Activated naive CD8-positive, alpha-beta T cell treated with anti-CD3 and anti-CD28 coated beads, Interleukin-2, amount 10 ng/mL, durations not matched to agents 7 days and 5 days (primary cell): ENCODE measurements around the gene PTGES. TPM values are rescaled to one million over a fixed set of nuclear protein-coding genes. Genes with fewer than 3 reads are reported as not detected.
"Not testable (repeated sequence)": the region's sequence is repeated elsewhere in the genome, so short reads cannot be mapped to it uniquely, and the experiment has no call there.

ENCODE experiments used
- ATAC-seq: fragments of 150-1000 bp; cut with Tn5 transposase; one replicate; pipeline ENCODE4 v1.10.0; 2021; ENCODE audit warnings: low read depth, moderate library complexity
- POLR2A ChIA-PET: fragments of 350-600 bp; sonication (Branson Sonifier 250); formaldehyde crosslinking; loops from one replicate; lab custom pipeline; 2021; ENCODE audit warnings: antibody characterized with exemption; lab: Charles Lee
- DNase-seq: peaks from one replicate; pipeline ENCODE4 v3.0.0; 2021
- H3K27ac Mint-ChIP-seq: one replicate; pipeline ENCODE4 v1.8.0; 2022; ENCODE audit warnings: mild to moderate bottlenecking, mixed read lengths
- H3K27me3 Mint-ChIP-seq: one replicate; pipeline ENCODE4 v1.8.0; 2022; ENCODE audit warnings: mild to moderate bottlenecking, moderate library complexity, mixed read lengths
- H3K36me3 Mint-ChIP-seq: one replicate; pipeline ENCODE4 v1.8.0; 2021; ENCODE audit warnings: mild to moderate bottlenecking, mixed read lengths
- H3K4me1 Mint-ChIP-seq: one replicate; pipeline ENCODE4 v1.8.0; 2021; ENCODE audit warnings: mixed read lengths
- H3K4me3 Mint-ChIP-seq: one replicate; pipeline ENCODE4 v1.8.0; 2022; ENCODE audit warnings: mild to moderate bottlenecking, moderate library complexity, mixed read lengths
- H3K9me3 Mint-ChIP-seq: one replicate; pipeline ENCODE4 v1.8.0; 2021; ENCODE audit warnings: mixed read lengths
- total RNA-seq, 2 experiments: library from RNA; stranded (reverse); gene quantifications; one replicate each; pipeline ENCODE4 v1.2.3, GENCODE V29; 2021

The PTGES gene
- total RNA-seq, 2 experiments from 2014 or later: not detected

DNA sequence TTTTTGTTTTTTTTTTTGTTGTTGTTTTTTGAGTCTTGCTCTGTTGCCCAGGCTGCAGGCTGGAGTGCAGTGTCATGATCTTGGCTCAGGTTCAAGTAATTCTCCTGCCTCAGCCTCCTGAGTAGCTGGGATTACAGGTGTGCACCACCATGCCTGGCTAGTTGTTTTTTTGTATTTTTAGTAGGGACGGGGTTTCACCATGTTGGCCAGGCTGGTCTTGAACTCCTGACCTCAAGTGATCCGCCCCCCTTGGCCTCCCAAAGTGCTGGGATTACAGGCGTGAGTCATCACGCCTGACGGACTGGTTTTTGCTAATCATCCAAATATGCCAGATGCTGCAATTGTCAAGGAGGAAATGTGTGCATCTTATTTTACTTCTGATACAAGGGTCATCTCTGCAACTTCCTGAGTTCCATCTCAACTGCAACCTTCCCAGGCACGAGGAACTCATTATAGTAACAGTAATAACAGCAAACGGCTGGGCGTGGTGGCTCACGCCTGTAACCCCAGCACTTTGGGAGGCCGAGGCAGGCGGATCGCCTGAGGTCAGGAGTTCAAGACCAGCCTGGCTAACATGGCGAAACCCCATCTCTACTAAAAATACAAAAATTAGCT is 9.6 kb upstream of the PTGES start:
- H3K36me3 Mint-ChIP-seq, H3K4me3 Mint-ChIP-seq, H3K27me3 Mint-ChIP-seq, H3K4me1 Mint-ChIP-seq, H3K27ac Mint-ChIP-seq, DNase-seq, ATAC-seq, POLR2A ChIA-PET, H3K9me3 Mint-ChIP-seq: not testable (repeated sequence)

GRCh38 chr9:129761901-129762369 is 9.1 kb upstream of the PTGES start:
- H3K4me1 Mint-ChIP-seq: peaks cover 11% of the 10 kb centered on the region
- no peaks in the 10 kb centered on the region for H3K36me3 Mint-ChIP-seq
- ATAC-seq (no peak), DNase-seq (no peak)
- peaks cover 4% of the 10 kb centered on the region for H3K27me3 Mint-ChIP-seq
- POLR2A ChIA-PET: no interaction called here
- no peak overlapping the region for H3K4me3 Mint-ChIP-seq
- H3K9me3 Mint-ChIP-seq: no peaks in the 10 kb centered on the region
- no peak overlapping the region for H3K27ac Mint-ChIP-seq

GRCh38 chr9:129761293-129761900 is 8.6 kb upstream of the PTGES start:
- H3K9me3 Mint-ChIP-seq: no peaks in the 10 kb centered on the region
- peaks cover 4% of the 10 kb centered on the region for H3K27me3 Mint-ChIP-seq
- H3K4me1 Mint-ChIP-seq: peaks cover 11% of the 10 kb centered on the region
- DNase-seq (no peak), ATAC-seq (no peak)
- no peak overlapping the region for H3K27ac Mint-ChIP-seq
- no peak overlapping the region for H3K4me3 Mint-ChIP-seq
- H3K36me3 Mint-ChIP-seq: no peaks in the 10 kb centered on the region
- POLR2A ChIA-PET: no interaction called here

DNA sequence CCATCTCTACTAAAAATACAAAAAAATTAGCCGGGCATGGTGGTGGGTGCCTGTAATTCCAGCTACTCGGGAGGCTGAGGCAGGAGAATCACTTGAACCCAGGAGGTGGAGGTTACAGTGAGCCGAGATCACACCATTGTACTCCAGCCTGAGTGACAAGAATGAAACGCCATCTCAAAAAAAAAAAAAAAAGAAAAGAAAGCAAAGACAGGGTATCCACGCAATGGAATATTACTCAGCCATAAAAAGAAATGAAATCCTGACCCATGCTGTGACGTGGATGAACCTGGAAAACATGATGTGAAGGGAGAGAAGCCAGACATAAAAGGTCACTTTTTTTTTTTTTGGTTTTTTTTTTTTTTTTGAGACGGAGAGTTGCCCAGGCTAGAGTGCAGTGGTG is 7.9 kb upstream of the PTGES start:
- H3K9me3 Mint-ChIP-seq, H3K4me3 Mint-ChIP-seq, DNase-seq, H3K27me3 Mint-ChIP-seq, H3K27ac Mint-ChIP-seq, H3K36me3 Mint-ChIP-seq, ATAC-seq, POLR2A ChIA-PET: not testable (repeated sequence)
- peaks cover 11% of the 10 kb centered on the region for H3K4me1 Mint-ChIP-seq

DNA sequence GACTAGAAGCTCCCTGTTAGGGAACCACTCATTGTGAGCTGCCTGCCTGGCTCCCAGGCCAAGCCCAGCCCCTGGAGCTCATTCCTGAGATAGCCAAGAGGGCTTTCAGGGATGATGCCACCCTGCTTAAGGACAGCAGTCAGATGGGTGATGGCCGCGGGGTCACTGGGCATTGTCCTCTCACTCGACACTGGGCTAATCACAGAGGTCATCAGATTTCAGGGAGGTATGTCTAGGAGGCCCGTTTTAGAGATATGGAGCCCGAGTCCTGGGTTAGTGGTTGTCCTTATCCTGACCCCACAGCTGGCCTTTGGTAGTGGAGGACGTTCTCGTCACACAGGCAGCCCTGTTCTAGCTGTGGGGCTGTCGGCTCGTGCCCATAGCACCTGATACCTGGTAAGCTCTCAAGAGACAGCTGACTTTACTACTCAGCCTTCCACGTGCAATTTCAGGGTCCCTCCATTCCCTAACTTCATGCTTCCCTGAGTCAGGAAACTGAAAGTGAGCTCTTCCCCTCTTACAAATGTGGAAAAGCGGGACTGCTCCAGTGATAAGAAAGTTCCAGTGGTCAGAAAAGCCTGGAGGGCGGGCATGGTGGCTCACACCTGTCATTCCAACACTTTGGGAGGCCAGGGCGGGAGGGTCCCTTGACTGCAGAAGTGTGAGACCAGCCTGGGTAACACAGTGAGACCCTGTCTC is 7.1 kb upstream of the PTGES start:
- Mint-ChIP-seq H3K9me3 (no peaks in the 10 kb centered on the region), H3K27ac (no peak overlapping the region), H3K36me3 (no peaks in the 10 kb centered on the region), H3K4me1 (peaks cover 11% of the 10 kb centered on the region), H3K4me3 (no peak overlapping the region), H3K27me3 (peaks cover 6% of the 10 kb centered on the region)
- DNase-seq (no peak), ATAC-seq (no peak)
- POLR2A ChIA-PET: interaction anchor here (1.0 kb wide), 1 partner anchor 13 kb away, joined by 3 read pairs; no protein-coding TSS in a partner anchor

GRCh38 chr9:129759319-129759718 is 6.5 kb upstream of the PTGES start:
- peaks cover 11% of the 10 kb centered on the region for H3K4me1 Mint-ChIP-seq
- DNase-seq: no peak
- H3K27ac Mint-ChIP-seq: no peak overlapping the region
- no peaks in the 10 kb centered on the region for H3K36me3 Mint-ChIP-seq
- no peak for ATAC-seq
- POLR2A ChIA-PET: no interaction called here
- H3K4me3 Mint-ChIP-seq: no peak overlapping the region
- H3K9me3 Mint-ChIP-seq: no peaks in the 10 kb centered on the region
- H3K27me3 Mint-ChIP-seq: peaks cover 9% of the 10 kb centered on the region

DNA sequence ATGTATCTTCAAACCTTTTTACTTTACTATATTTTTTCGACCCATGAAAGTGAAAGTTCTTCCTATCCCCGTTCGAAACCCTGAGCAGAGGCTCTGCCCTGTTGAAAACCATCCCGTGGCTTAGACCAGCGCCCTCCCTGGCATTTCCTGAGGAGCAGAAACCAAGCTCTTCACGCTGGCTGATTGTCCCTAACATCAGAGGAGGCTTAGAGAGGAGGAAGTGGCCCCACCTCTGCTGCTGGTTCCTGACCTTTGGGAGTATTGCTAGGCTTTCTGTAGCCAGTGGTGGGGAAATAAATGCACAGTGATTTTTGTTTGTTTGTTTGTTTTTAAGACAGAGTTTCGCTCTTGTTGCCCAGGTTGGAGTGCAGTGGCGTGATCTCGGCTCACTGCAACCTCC is 4.2 kb upstream of the PTGES start:
- ATAC-seq (peak; percentile 54), DNase-seq (no peak)
- POLR2A ChIA-PET: interaction anchor here (0.5 kb wide), 1 partner anchor 10 kb away, joined by 3 read pairs; no protein-coding TSS in a partner anchor
- Mint-ChIP-seq H3K4me1 (peaks cover 13% of the 10 kb centered on the region), H3K27me3 (peaks cover 18% of the 10 kb centered on the region), H3K27ac (no peak overlapping the region), H3K9me3 (no peaks in the 10 kb centered on the region), H3K36me3 (no peaks in the 10 kb centered on the region), H3K4me3 (peak overlapping the region; percentile 61)

- Mint-ChIP-seq H3K27ac (no peak overlapping the region), H3K36me3 (no peaks in the 10 kb centered on the region), H3K9me3 (no peaks in the 10 kb centered on the region), H3K4me3 (no peak overlapping the region), H3K27me3 (peaks cover 18% of the 10 kb centered on the region), H3K4me1 (peaks cover 13% of the 10 kb centered on the region)
- ATAC-seq (no peak), DNase-seq (no peak)
- POLR2A ChIA-PET: interaction anchor here (0.6 kb wide), 1 partner anchor 62 kb away, joined by 9 read pairs; no protein-coding TSS in a partner anchor
Observed at GRCh38 chr9:129756191-129756590, 3.3 kb upstream of the PTGES start.

DNA sequence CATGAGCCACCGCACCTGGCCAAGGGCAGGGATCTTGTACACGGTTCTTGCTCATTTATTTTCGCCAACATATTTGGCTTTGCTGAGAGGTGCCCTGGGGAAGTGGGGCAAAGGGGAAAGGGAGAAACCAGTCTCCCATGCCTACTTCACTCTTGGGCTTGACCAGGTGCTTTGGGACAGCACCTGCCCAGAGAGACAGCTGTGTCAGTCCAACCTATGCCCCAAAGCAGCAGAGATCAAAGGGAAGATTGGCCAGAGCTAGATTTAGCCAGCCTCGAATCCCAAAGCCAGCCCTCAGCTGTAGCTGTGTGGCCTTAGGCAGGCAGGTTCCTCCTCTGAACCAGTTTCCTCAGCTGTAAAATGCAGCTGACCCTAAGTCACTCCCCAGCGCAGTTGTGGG is 2.3 kb upstream of the PTGES start:
- POLR2A ChIA-PET: no interaction called here
- no peaks in the 10 kb centered on the region for H3K36me3 Mint-ChIP-seq
- H3K27me3 Mint-ChIP-seq: peaks cover 18% of the 10 kb centered on the region
- DNase-seq: no peak
- ATAC-seq: no peak
- H3K27ac Mint-ChIP-seq: no peak overlapping the region
- H3K4me1 Mint-ChIP-seq: peaks cover 13% of the 10 kb centered on the region
- H3K4me3 Mint-ChIP-seq: no peak overlapping the region
- H3K9me3 Mint-ChIP-seq: no peaks in the 10 kb centered on the region

DNA sequence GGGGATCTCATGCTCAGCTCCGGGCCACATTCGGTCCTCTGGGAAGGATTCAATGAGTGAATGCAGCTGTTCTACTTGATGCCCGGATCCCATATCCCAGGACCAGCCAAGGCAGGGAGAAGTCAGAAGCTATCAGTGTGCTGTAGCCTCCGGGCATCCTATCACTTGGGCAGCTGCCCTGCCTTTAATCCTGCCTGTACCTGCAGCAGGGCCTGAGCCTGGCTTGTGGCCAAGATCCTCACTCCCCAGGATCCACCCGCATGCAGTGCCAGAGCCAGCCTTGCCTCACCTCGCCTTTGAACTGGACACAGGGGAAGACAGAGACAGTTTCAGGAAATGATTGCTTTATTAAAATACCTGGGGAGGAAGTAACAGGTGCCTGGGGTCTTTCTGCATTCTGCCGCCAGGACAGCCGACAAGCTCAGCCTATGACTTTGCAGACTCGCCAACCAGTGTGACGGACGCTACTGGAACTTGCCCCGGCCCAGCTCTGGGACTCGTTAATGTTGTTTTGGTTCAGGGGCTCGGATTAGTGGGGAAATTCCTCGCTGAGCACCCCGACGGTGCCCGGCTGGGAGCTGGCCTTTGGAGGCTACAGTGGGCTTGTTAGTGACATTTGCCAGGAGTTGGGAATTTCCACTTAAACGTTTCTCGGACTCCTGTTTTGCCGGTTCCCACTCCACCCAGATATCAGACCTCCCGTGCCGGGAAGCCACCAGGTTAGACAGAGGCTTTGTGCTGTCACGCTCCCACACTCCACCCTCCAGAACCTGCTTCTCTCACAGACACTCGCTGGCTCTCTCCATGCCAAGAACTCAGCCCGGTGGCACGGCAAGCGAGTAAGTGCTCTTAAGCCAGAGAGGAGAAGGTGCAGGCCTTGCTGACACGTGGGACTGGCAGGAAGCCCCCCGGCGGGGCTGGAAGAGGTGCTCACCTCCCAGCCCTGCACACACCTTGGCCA is 721 bp downstream of the PTGES start:
- H3K27ac Mint-ChIP-seq: no peak overlapping the region
- no peaks in the 10 kb centered on the region for H3K36me3 Mint-ChIP-seq
- peaks cover 6% of the 10 kb centered on the region for H3K4me1 Mint-ChIP-seq
- no peaks in the 10 kb centered on the region for H3K9me3 Mint-ChIP-seq
- POLR2A ChIA-PET: interaction anchor here (0.6 kb wide), 1 partner anchor 308 kb away, joined by 3 read pairs; no protein-coding TSS in a partner anchor
- DNase-seq (no peak), ATAC-seq (no peak)
- peaks cover 18% of the 10 kb centered on the region for H3K27me3 Mint-ChIP-seq
- H3K4me3 Mint-ChIP-seq: peak overlapping the region; percentile 15

DNA sequence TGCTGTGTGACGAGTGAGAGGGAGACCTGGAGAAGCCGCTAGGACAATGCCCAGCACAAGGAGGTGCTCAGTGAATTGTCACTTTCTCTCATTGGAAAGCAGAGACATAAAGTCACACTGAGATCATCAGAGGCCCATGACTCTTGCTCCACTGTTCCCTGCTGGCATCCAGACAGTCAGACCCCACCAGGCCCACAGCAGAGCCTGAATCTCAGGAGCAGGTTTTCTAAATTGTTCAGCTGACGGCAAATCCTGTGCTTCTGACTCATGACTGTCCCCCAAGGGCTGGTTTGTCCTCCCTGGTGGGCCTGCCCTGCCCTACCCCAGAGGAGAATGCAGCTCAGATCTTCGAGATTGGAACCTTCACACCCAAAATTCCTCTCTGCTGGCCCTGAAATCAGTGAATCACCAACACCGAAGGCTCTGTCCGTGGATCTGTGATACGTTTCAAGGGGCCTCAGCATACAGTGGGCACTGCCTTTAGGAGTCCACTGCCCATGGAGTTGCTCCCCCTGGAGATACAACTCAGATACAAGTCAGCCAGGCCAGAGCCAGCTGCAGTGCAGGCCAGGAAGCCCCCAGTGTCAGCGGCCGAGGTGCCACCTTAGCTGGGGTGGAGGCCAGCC is 2.7 kb downstream of the PTGES start:
- peaks cover 16% of the 10 kb centered on the region for H3K27me3 Mint-ChIP-seq
- H3K4me3 Mint-ChIP-seq: no peak overlapping the region
- H3K36me3 Mint-ChIP-seq: no peaks in the 10 kb centered on the region
- no peaks in the 10 kb centered on the region for H3K9me3 Mint-ChIP-seq
- POLR2A ChIA-PET: no interaction called here
- peaks cover 4% of the 10 kb centered on the region for H3K4me1 Mint-ChIP-seq
- DNase-seq (no peak), ATAC-seq (no peak)
- no peak overlapping the region for H3K27ac Mint-ChIP-seq

GRCh38 chr9:129749575-129749974 is 3.3 kb downstream of the PTGES start:
- no peak overlapping the region for H3K4me3 Mint-ChIP-seq
- H3K9me3 Mint-ChIP-seq: no peaks in the 10 kb centered on the region
- H3K36me3 Mint-ChIP-seq: no peaks in the 10 kb centered on the region
- ATAC-seq (no peak), DNase-seq (no peak)
- POLR2A ChIA-PET: no interaction called here
- peaks cover 4% of the 10 kb centered on the region for H3K4me1 Mint-ChIP-seq
- H3K27ac Mint-ChIP-seq: no peak overlapping the region
- H3K27me3 Mint-ChIP-seq: peaks cover 12% of the 10 kb centered on the region
